ENCODE results near the gene KLHDC7A.

Gene KLHDC7A

GRCh38 chr1:18482721-18483425 lies 2.1 kb downstream of the KLHDC7A start:
- Histone ChIP-seq H3K27me3 (ENCODE audit: insufficient read depth, poor library complexity, severe bottlenecking) (peaks cover 2% of the 10 kb centered on the region), H3K27ac (replicated peaks) (no peak overlapping the region), H3K4me3 (replicated peaks; ENCODE audit: insufficient read depth, low read length) (no peak overlapping the region)
- DNase-seq (ENCODE audit: low read depth in 1 of 2, low spot score in 1 of 2): no peak
- TF ChIP-seq, protein P1, sequence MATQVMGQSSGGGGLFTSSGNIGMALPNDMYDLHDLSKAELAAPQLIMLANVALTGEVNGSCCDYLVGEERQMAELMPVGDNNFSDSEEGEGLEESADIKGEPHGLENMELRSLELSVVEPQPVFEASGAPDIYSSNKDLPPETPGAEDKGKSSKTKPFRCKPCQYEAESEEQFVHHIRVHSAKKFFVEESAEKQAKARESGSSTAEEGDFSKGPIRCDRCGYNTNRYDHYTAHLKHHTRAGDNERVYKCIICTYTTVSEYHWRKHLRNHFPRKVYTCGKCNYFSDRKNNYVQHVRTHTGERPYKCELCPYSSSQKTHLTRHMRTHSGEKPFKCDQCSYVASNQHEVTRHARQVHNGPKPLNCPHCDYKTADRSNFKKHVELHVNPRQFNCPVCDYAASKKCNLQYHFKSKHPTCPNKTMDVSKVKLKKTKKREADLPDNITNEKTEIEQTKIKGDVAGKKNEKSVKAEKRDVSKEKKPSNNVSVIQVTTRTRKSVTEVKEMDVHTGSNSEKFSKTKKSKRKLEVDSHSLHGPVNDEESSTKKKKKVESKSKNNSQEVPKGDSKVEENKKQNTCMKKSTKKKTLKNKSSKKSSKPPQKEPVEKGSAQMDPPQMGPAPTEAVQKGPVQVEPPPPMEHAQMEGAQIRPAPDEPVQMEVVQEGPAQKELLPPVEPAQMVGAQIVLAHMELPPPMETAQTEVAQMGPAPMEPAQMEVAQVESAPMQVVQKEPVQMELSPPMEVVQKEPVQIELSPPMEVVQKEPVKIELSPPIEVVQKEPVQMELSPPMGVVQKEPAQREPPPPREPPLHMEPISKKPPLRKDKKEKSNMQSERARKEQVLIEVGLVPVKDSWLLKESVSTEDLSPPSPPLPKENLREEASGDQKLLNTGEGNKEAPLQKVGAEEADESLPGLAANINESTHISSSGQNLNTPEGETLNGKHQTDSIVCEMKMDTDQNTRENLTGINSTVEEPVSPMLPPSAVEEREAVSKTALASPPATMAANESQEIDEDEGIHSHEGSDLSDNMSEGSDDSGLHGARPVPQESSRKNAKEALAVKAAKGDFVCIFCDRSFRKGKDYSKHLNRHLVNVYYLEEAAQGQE (IDR thresholded peaks at IDR 0.05; ENCODE audit: insufficient replicate concordance, low read depth): no peak
- TF ChIP-seq, protein P2, sequence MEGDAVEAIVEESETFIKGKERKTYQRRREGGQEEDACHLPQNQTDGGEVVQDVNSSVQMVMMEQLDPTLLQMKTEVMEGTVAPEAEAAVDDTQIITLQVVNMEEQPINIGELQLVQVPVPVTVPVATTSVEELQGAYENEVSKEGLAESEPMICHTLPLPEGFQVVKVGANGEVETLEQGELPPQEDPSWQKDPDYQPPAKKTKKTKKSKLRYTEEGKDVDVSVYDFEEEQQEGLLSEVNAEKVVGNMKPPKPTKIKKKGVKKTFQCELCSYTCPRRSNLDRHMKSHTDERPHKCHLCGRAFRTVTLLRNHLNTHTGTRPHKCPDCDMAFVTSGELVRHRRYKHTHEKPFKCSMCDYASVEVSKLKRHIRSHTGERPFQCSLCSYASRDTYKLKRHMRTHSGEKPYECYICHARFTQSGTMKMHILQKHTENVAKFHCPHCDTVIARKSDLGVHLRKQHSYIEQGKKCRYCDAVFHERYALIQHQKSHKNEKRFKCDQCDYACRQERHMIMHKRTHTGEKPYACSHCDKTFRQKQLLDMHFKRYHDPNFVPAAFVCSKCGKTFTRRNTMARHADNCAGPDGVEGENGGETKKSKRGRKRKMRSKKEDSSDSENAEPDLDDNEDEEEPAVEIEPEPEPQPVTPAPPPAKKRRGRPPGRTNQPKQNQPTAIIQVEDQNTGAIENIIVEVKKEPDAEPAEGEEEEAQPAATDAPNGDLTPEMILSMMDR (IDR thresholded peaks at IDR 0.05; ENCODE audit: insufficient read depth, low read length): no peak
- TF ChIP-seq SPI1 (IDR thresholded peaks at IDR 0.05; ENCODE audit: borderline replicate concordance, low read depth) (no peak), GABPA (IDR thresholded peaks at IDR 0.05; ENCODE audit: low read depth) (no peak), POLR2AphosphoS5 (IDR thresholded peaks at IDR 0.05; ENCODE audit: low read depth) (no peak)

GRCh38 chr1:18484276-18484675 lies 3.5 kb downstream of the KLHDC7A start:
- no peak for DNase-seq (ENCODE audit: low read depth in 1 of 2, low spot score in 1 of 2)
- H3K27ac ChIP-seq (replicated peaks): no peak overlapping the region
- H3K4me3 ChIP-seq (replicated peaks; ENCODE audit: insufficient read depth, low read length): no peak overlapping the region
- TF ChIP-seq SPI1 (IDR thresholded peaks at IDR 0.05; ENCODE audit: borderline replicate concordance, low read depth) (no peak), POLR2AphosphoS5 (IDR thresholded peaks at IDR 0.05; ENCODE audit: low read depth) (no peak), GABPA (IDR thresholded peaks at IDR 0.05; ENCODE audit: low read depth) (no peak)
- TF ChIP-seq, protein P1 (IDR thresholded peaks at IDR 0.05; ENCODE audit: insufficient replicate concordance, low read depth): no peak
- TF ChIP-seq, protein P2 (IDR thresholded peaks at IDR 0.05; ENCODE audit: insufficient read depth, low read length): no peak
- peaks cover 2% of the 10 kb centered on the region for H3K27me3 ChIP-seq (ENCODE audit: insufficient read depth, poor library complexity, severe bottlenecking)

- no peak for DNase-seq (ENCODE audit: low read depth in 1 of 2, low spot score in 1 of 2)
- Histone ChIP-seq H3K4me3 (replicated peaks; ENCODE audit: insufficient read depth, low read length) (no peak overlapping the region), H3K27ac (replicated peaks) (no peak overlapping the region), H3K27me3 (ENCODE audit: insufficient read depth, poor library complexity, severe bottlenecking) (peaks cover 2% of the 10 kb centered on the region)
- TF ChIP-seq, protein P2 (IDR thresholded peaks at IDR 0.05; ENCODE audit: insufficient read depth, low read length): no peak
- no peak for TF ChIP-seq POLR2AphosphoS5 (IDR thresholded peaks at IDR 0.05; ENCODE audit: low read depth)
- TF ChIP-seq, protein P1 (IDR thresholded peaks at IDR 0.05; ENCODE audit: insufficient replicate concordance, low read depth): no peak
- TF ChIP-seq SPI1 (IDR thresholded peaks at IDR 0.05; ENCODE audit: borderline replicate concordance, low read depth): no peak
- TF ChIP-seq GABPA (IDR thresholded peaks at IDR 0.05; ENCODE audit: low read depth): no peak
These were observed 4.0 kb downstream of the KLHDC7A start for GRCh38 chr1:18484721-18485120.
